Lung (tissue), 12 donors: ENCODE results near the gene SERTM1. TPM values are rescaled to one million over a fixed set of nuclear protein-coding genes. Genes with fewer than 3 reads are reported as not detected.

ENCODE experiments used
- ATAC-seq: fragments of 200-7000 bp; cut with Tn5 transposase; one replicate; pipeline ENCODE4 v1.9.1; 2020; ENCODE audit warnings: moderate number of reproducible peaks; ENCODE audit not compliant: insufficient read depth, low FRiP score
- DNase-seq, 3 donors: peaks; one replicate each; pipeline ENCODE4 v3.0.0-alpha.2; 2013 to 2017
- H3K27ac ChIP-seq, 2 donors: one replicate each; pipeline ENCODE4 v1.5.1; 2013; ENCODE audit warnings: mild to moderate bottlenecking in 2 of 2, moderate library complexity in 2 of 2, control low read depth in 1 of 2, inconsistent platforms in 1 of 2, low read depth in 1 of 2, low read length in 1 of 2
- H3K27me3 ChIP-seq, 3 donors: one replicate each; pipeline ENCODE4 v1.5.1; 2013; ENCODE audit warnings: low read length in 2 of 3; ENCODE audit not compliant: control insufficient read depth in 3 of 3, insufficient read depth in 3 of 3
- H3K36me3 ChIP-seq, 4 donors: one replicate each; pipeline ENCODE4 v1.5.1; 2013; ENCODE audit warnings: low read length in 4 of 4, mild to moderate bottlenecking in 1 of 4, moderate library complexity in 1 of 4; ENCODE audit not compliant: control insufficient read depth in 4 of 4, insufficient read depth in 4 of 4
- H3K4me1 ChIP-seq, 5 donors: one replicate each; pipeline ENCODE4 v1.5.1; 2013; ENCODE audit warnings: low read length in 5 of 5, mild to moderate bottlenecking in 2 of 5, moderate library complexity in 1 of 5; ENCODE audit not compliant: control insufficient read depth in 5 of 5, insufficient read depth in 5 of 5
- H3K4me3 ChIP-seq: one replicate; pipeline ENCODE4 v1.5.1; 2013; ENCODE audit warnings: mild to moderate bottlenecking, control low read depth, moderate library complexity
- H3K9ac ChIP-seq, 2 donors: one replicate each; pipeline ENCODE4 v1.5.1; 2013; ENCODE audit warnings: low read length in 2 of 2, control low read depth in 1 of 2; ENCODE audit not compliant: insufficient read depth in 1 of 2
- H3K9me3 ChIP-seq, 4 donors: one replicate each; pipeline ENCODE4 v1.5.1; 2013; ENCODE audit warnings: low read length in 3 of 4, mild to moderate bottlenecking in 1 of 4, moderate library complexity in 1 of 4; ENCODE audit not compliant: control insufficient read depth in 4 of 4, insufficient read depth in 3 of 4
- WGBS, 2 donors: extraction: QIAGEN DNeasy Blood & Tissue Kit; methylation state at CpG; one replicate each; pipeline ENCODE4 v1.1.7; 2013; 5-methylcytosine and 5-hydroxymethylcytosine counted together
- polyA plus RNA-seq, 2 donors: library from polyadenylated mRNA; stranded (reverse); fragments of 200-250 nt; gene quantifications; one replicate each; pipeline ENCODE4 v1.2.1, GENCODE V29; 2013
- total RNA-seq, 2 donors: library from RNA; depleted of rRNA in 1 of 2; stranded (reverse); fragments of >200 nt in 1 of 2; gene quantifications; one replicate each; pipeline ENCODE4 v1.2.1, GENCODE V29; 2014 to 2021
- TF ChIP-seq, protein P1 (sequence below): IDR thresholded peaks from 2 replicates; pipeline ENCODE4 v1.5.1; 2012; ENCODE audit warnings: mild to moderate bottlenecking; ENCODE audit errors: control extremely low read depth, extremely low read depth
- donor health status: control.
- donor health status: control.
- donor health status: Bipolar disorder and iron deficiency.
- donor health status: healthy.
- donor health status: DM: yes; HTN: yes; CAD: no.

SERTM1 gene
- total and polyA plus RNA-seq, 4 donors, result 0.37 to 2.5 (median 0.66) TPM

DNA sequence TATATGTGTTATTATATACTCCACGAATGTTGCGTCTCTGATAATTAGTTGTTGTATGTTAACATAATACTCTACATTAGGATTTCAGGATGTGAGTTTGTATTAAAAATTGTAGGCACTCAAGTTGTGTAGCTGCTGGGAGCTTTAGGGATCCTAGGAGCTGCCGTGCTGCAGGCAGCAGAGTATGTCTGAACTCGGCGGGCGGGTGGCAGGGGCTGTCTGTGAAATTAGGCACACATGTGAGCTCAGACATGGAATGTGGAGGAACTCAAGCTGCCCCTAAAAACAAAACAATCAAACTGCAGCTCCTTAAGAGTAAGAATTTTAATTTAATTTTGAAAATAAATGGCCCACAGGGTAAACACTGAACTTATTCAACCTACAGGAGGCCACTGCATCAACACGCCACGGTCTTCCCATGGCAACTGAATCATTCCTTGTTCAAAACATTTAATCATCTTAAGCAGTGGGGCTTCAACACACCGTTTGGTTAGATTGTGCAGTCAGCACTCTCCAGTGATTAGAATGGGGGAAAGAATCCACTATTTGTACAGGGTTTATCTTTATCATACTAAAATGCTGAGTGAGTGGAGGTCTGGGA lies 22.7 kb downstream of the SERTM1 start:
- WGBS, 2 donors, result 77 to 85% methylated on average over 9 of the region's 9 CpGs
- no peaks in the 10 kb centered on the region for H3K9me3 ChIP-seq
- no peak overlapping the region for H3K9ac ChIP-seq
- H3K27me3 ChIP-seq, result peaks cover 0 to 2% (median 2%) of the 10 kb centered on the region in 3 donors
- ATAC-seq (no peak), DNase-seq (peak in 1 of 3 donors; percentile 7)
- H3K4me3 ChIP-seq, result no peak overlapping the region
- TF ChIP-seq, protein P1, sequence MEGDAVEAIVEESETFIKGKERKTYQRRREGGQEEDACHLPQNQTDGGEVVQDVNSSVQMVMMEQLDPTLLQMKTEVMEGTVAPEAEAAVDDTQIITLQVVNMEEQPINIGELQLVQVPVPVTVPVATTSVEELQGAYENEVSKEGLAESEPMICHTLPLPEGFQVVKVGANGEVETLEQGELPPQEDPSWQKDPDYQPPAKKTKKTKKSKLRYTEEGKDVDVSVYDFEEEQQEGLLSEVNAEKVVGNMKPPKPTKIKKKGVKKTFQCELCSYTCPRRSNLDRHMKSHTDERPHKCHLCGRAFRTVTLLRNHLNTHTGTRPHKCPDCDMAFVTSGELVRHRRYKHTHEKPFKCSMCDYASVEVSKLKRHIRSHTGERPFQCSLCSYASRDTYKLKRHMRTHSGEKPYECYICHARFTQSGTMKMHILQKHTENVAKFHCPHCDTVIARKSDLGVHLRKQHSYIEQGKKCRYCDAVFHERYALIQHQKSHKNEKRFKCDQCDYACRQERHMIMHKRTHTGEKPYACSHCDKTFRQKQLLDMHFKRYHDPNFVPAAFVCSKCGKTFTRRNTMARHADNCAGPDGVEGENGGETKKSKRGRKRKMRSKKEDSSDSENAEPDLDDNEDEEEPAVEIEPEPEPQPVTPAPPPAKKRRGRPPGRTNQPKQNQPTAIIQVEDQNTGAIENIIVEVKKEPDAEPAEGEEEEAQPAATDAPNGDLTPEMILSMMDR, result no peak
- H3K27ac ChIP-seq, result no peak overlapping the region
- no peaks in the 10 kb centered on the region for H3K4me1 ChIP-seq
- H3K36me3 ChIP-seq, result no peaks in the 10 kb centered on the region

DNA sequence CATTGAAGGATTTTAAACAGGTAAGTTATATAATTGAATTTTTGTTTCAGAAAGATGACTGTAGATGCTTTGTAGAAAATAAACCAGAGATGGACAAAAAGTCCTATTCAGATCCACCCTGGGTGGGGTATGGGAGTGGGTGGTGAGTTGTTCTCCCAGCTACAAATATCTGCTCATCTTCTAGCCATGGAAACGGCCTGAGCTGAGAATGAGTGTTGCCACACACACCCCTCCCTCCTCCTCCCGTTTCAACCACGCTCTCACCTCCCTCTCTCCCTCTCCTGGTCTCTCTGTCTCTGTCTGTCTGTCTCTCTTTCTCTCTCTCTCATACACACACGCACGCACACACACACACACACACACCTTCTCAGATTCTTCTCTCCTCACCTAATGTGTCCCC lies 26.4 kb downstream of the SERTM1 start:
- Histone ChIP-seq H3K9ac (no peak overlapping the region), H3K27ac (no peak overlapping the region), H3K4me1 (no peaks in the 10 kb centered on the region), H3K27me3 (peaks cover 0 to 2% (median 2%) of the 10 kb centered on the region in 3 donors), H3K9me3 (no peaks in the 10 kb centered on the region), H3K36me3 (no peaks in the 10 kb centered on the region), H3K4me3 (no peak overlapping the region)
- DNase-seq (no peak), ATAC-seq (no peak)
- 80 to 83% methylated on average over 5 of the region's 5 CpGs for WGBS, 2 donors
- TF ChIP-seq, protein P1, result no peak

DNA sequence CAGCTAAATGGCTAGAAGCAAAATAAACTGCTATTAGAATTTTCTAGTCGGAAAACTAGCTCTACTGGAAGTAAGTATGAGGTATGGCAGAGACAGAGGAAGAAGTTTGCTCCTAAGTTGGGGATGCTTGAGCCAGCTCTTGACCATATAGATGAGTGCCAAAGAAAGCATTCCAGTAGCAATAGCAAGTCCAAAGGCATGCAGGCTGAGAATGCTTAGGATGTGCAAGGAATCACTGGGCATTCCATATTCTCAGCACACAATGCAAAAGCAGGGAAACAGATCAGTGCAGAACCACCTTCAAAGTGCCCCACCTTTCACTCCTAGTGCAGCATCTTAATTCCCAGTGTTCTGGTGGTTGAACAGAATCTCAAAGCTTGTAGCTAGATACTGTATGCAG lies 32.9 kb downstream of the SERTM1 start:
- Histone ChIP-seq H3K4me3 (no peak overlapping the region), H3K9ac (no peak overlapping the region), H3K36me3 (no peaks in the 10 kb centered on the region), H3K27me3 (no peaks in the 10 kb centered on the region), H3K27ac (no peak overlapping the region), H3K9me3 (no peaks in the 10 kb centered on the region), H3K4me1 (no peaks in the 10 kb centered on the region)
- ATAC-seq (no peak), DNase-seq (no peak)
- TF ChIP-seq, protein P1, result no peak
- 64 to 87% methylated on average over 1 of the region's 1 CpG for WGBS, 2 donors
